ENCODE results near the gene HBG1.
"Not testable (repeated sequence)": the region's sequence is repeated elsewhere in the genome, so short reads cannot be mapped to it uniquely, and the experiment has no call there.

Gene HBG1

GRCh38 chr11:5249807-5250396 is at the start of gene HBG1:
HBG1 (minus strand) TSS chr11:5249857; CDS start chr11:5249804, 53 bp downstream.
- not testable (repeated sequence) for DNase-seq (ENCODE audit: low spot score)

- no peak for DNase-seq (ENCODE audit: low spot score)
Measured at GRCh38 chr11:5298451-5298850, 48.8 kb upstream of the HBG1 start.

- no peak for DNase-seq (ENCODE audit: low spot score)
Measured at GRCh38 chr11:5297721-5298323, 48.2 kb upstream of the HBG1 start.

GRCh38 chr11:5294342-5294995 is 44.8 kb upstream of the HBG1 start:
- not testable (repeated sequence) for DNase-seq (ENCODE audit: low spot score)

- no peak for DNase-seq (ENCODE audit: low spot score)
Measured at GRCh38 chr11:5293028-5293427, 43.4 kb upstream of the HBG1 start.

GRCh38 chr11:5291207-5291838 is 41.7 kb upstream of the HBG1 start:
- no peak for DNase-seq (ENCODE audit: low spot score)

- no peak for DNase-seq (ENCODE audit: low spot score)
Measured at GRCh38 chr11:5290106-5290505, 40.4 kb upstream of the HBG1 start.

GRCh38 chr11:5289696-5290095 is 40.0 kb upstream of the HBG1 start:
- no peak for DNase-seq (ENCODE audit: low spot score)

GRCh38 chr11:5288906-5289550 is 39.4 kb upstream of the HBG1 start:
- DNase-seq (ENCODE audit: low spot score) = no peak

GRCh38 chr11:5288108-5288905 is 38.6 kb upstream of the HBG1 start:
- no peak for DNase-seq (ENCODE audit: low spot score)

GRCh38 chr11:5286901-5287300 is 37.2 kb upstream of the HBG1 start:
- DNase-seq (ENCODE audit: low spot score) = no peak

- DNase-seq (ENCODE audit: low spot score) = no peak
Measured at GRCh38 chr11:5286351-5286750, 36.7 kb upstream of the HBG1 start.

GRCh38 chr11:5285703-5286340 is 36.2 kb upstream of the HBG1 start:
- DNase-seq (ENCODE audit: low spot score) = no peak

- no peak for DNase-seq (ENCODE audit: low spot score)
Measured at GRCh38 chr11:5284637-5285036, 35.0 kb upstream of the HBG1 start.

- DNase-seq (ENCODE audit: low spot score) = no peak
Measured at GRCh38 chr11:5283882-5284281, 34.2 kb upstream of the HBG1 start.

GRCh38 chr11:5283086-5283485 is 33.4 kb upstream of the HBG1 start:
- DNase-seq (ENCODE audit: low spot score) = no peak

- DNase-seq (ENCODE audit: low spot score) = no peak
Measured at GRCh38 chr11:5282628-5283027, 33.0 kb upstream of the HBG1 start.

GRCh38 chr11:5281596-5281995 is 31.9 kb upstream of the HBG1 start:
- DNase-seq (ENCODE audit: low spot score) = no peak

GRCh38 chr11:5280582-5281102 is 31.0 kb upstream of the HBG1 start:
- DNase-seq (ENCODE audit: low spot score) = peak; percentile 50

GRCh38 chr11:5279471-5280090 is 29.9 kb upstream of the HBG1 start:
- no peak for DNase-seq (ENCODE audit: low spot score)

Measured in COLO829 (cell line).